ENCODE measurements around the gene EPHA6.
"Not testable (repeated sequence)": the region's sequence is repeated elsewhere in the genome, so short reads cannot be mapped to it uniquely, and the experiment has no call there.

EPHA6 gene

GRCh38 chr3:97187771-97188170, 373.4 kb downstream of the EPHA6 start:
- DNase-seq (ENCODE audit: low read depth) = no peak

- no peak for DNase-seq (ENCODE audit: low read depth)
Measured at GRCh38 chr3:97189835-97190234, 375.4 kb downstream of the EPHA6 start.

GRCh38 chr3:97197083-97197482, 382.7 kb downstream of the EPHA6 start:
- DNase-seq (ENCODE audit: low read depth) = no peak

GRCh38 chr3:97197830-97198229, 383.4 kb downstream of the EPHA6 start:
- DNase-seq (ENCODE audit: low read depth) = no peak

GRCh38 chr3:97200387-97200786, 386.0 kb downstream of the EPHA6 start:
- no peak for DNase-seq (ENCODE audit: low read depth)

- no peak for DNase-seq (ENCODE audit: low read depth)
Measured at GRCh38 chr3:97201814-97202213, 387.4 kb downstream of the EPHA6 start.

- no peak for DNase-seq (ENCODE audit: low read depth)
Measured at GRCh38 chr3:97228966-97229365, 414.6 kb downstream of the EPHA6 start.

GRCh38 chr3:97230486-97230885, 416.1 kb downstream of the EPHA6 start:
- DNase-seq (ENCODE audit: low read depth) = no peak

- DNase-seq (ENCODE audit: low read depth) = no peak
Measured at GRCh38 chr3:97232393-97233034, 418.1 kb downstream of the EPHA6 start.

GRCh38 chr3:97235179-97235578, 420.8 kb downstream of the EPHA6 start:
- no peak for DNase-seq (ENCODE audit: low read depth)

- no peak for DNase-seq (ENCODE audit: low read depth)
Measured at GRCh38 chr3:97235611-97236315, 421.4 kb downstream of the EPHA6 start.

GRCh38 chr3:97241417-97241816, 427.0 kb downstream of the EPHA6 start:
- DNase-seq (ENCODE audit: low read depth) = no peak

- DNase-seq (ENCODE audit: low read depth) = no peak
Measured at GRCh38 chr3:97245201-97245910, 431.0 kb downstream of the EPHA6 start.

- DNase-seq (ENCODE audit: low read depth) = no peak
Measured at GRCh38 chr3:97256060-97256459, 441.7 kb downstream of the EPHA6 start.

- no peak for DNase-seq (ENCODE audit: low read depth)
Measured at GRCh38 chr3:97257942-97258697, 443.7 kb downstream of the EPHA6 start.

GRCh38 chr3:97259263-97259662, 444.9 kb downstream of the EPHA6 start:
- no peak for DNase-seq (ENCODE audit: low read depth)

- no peak for DNase-seq (ENCODE audit: low read depth)
Measured at GRCh38 chr3:97264180-97264579, 449.8 kb downstream of the EPHA6 start.

GRCh38 chr3:97265237-97266005, 451.0 kb downstream of the EPHA6 start:
- no peak for DNase-seq (ENCODE audit: low read depth)

- DNase-seq (ENCODE audit: low read depth) = no peak
Measured at GRCh38 chr3:97269202-97269601, 454.8 kb downstream of the EPHA6 start.

GRCh38 chr3:97276879-97277550, 462.6 kb downstream of the EPHA6 start:
- DNase-seq (ENCODE audit: low read depth) = not testable (repeated sequence)

- DNase-seq (ENCODE audit: low read depth) = no peak
Measured at GRCh38 chr3:97277708-97278107, 463.3 kb downstream of the EPHA6 start.

Data from stimulated activated CD8-positive, alpha-beta memory T cell treated with anti-CD3 and anti-CD28 coated beads, Interleukin-7, amount 100 ng/mL, for 24 hours (primary cell).